Astrocyte (in vitro differentiated cells and primary cell): Measurements from ENCODE around the gene RUSC2.

Experiments used
- CTCF ChIP-seq: IDR thresholded peaks from 2 replicates; pipeline ENCODE4 v1.5.1; 2011; ENCODE audit warnings: low read depth, mild to moderate bottlenecking, inconsistent platforms, low read length, moderate library complexity; ENCODE audit not compliant: insufficient read depth
- EZH2 ChIP-seq: IDR thresholded peaks from 2 replicates; pipeline ENCODE4 v1.6.1; 2012; ENCODE audit warnings: mild to moderate bottlenecking, low read length, inconsistent platforms; ENCODE audit not compliant: insufficient read depth

- TF ChIP-seq CTCF (no peak), EZH2 (no peak)
Observed at GRCh38 chr9:35538361-35539234, 48.7 kb downstream of the RUSC2 start.
